ENCODE results near the gene PCGF3.
"Not testable (repeated sequence)": the region's sequence is repeated elsewhere in the genome, so short reads cannot be mapped to it uniquely, and the experiment has no call there.

PCGF3 gene

GRCh38 chr4:766152-766515, 60.5 kb downstream of the PCGF3 start:
- DNase-seq: no peak

GRCh38 chr4:766559-767283, 61.1 kb downstream of the PCGF3 start:
- no peak for DNase-seq

- DNase-seq: no peak
Observed at GRCh38 chr4:768076-768475, 62.4 kb downstream of the PCGF3 start.

- DNase-seq: no peak
Observed at GRCh38 chr4:768995-769394, 63.4 kb downstream of the PCGF3 start.

GRCh38 chr4:769511-769910, 63.9 kb downstream of the PCGF3 start:
- no peak for DNase-seq

- no peak for DNase-seq
Observed at GRCh38 chr4:770022-770421, 64.4 kb downstream of the PCGF3 start.

GRCh38 chr4:771464-771863, 65.8 kb downstream of the PCGF3 start:
- no peak for DNase-seq

- no peak for DNase-seq
Observed at GRCh38 chr4:772118-772517, 66.5 kb downstream of the PCGF3 start.

- DNase-seq: no peak
Observed at GRCh38 chr4:772776-773175, 67.1 kb downstream of the PCGF3 start.

- DNase-seq: no peak
Observed at GRCh38 chr4:773214-773613, 67.6 kb downstream of the PCGF3 start.

GRCh38 chr4:774419-775092, 68.9 kb downstream of the PCGF3 start:
- not testable (repeated sequence) for DNase-seq

GRCh38 chr4:775485-775884, 69.9 kb downstream of the PCGF3 start:
- not testable (repeated sequence) for DNase-seq

- no peak for DNase-seq
Observed at GRCh38 chr4:776743-777441, 71.3 kb downstream of the PCGF3 start.

- DNase-seq: no peak
Observed at GRCh38 chr4:777520-778262, 72.1 kb downstream of the PCGF3 start.

GRCh38 chr4:779555-779954, 73.9 kb downstream of the PCGF3 start:
- no peak for DNase-seq

GRCh38 chr4:780255-780654, 74.6 kb downstream of the PCGF3 start:
- DNase-seq: not testable (repeated sequence)

GRCh38 chr4:780716-781492, 75.3 kb downstream of the PCGF3 start:
- no peak for DNase-seq

GRCh38 chr4:781493-782216, 76.0 kb downstream of the PCGF3 start:
- DNase-seq: peak; percentile 98

GRCh38 chr4:784401-785331, 79.0 kb downstream of the PCGF3 start:
- no peak for DNase-seq

- DNase-seq: no peak
Observed at GRCh38 chr4:785332-786073, 79.9 kb downstream of the PCGF3 start.

Measured in NCI-H1436 (cell line).